DMS114 treated with DMSO at 0.1 percent for 48 hours (cell line): ENCODE data around the gene SAMD7.

ENCODE experiments used
- DNase-seq: peaks from one replicate; lab custom pipeline; 2025; ENCODE audit not compliant: unreplicated experiment; lab: John Stamatoyannopoulos, UW

Gene SAMD7

DNA sequence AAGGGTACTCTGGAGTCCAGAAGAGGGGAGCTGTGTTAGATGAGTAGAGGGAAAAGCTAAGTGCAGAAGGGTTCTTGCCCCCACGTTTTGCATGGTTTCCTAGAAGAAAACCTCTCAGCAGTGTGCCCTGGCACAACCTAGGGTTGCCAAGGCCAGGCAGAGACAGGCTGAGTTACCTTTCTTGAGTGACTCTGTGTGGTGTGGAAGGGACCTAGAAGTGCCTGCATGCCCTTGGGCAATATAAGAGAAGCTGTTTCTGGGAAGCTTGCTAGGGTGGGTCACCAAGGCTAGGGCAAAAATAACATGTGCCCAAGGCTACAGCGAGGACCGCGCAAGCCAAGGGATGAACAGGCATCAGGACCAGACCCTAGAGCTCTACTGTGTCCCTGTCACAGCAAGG, 3.4 kb upstream of the SAMD7 start:
- no peak for DNase-seq

DNA sequence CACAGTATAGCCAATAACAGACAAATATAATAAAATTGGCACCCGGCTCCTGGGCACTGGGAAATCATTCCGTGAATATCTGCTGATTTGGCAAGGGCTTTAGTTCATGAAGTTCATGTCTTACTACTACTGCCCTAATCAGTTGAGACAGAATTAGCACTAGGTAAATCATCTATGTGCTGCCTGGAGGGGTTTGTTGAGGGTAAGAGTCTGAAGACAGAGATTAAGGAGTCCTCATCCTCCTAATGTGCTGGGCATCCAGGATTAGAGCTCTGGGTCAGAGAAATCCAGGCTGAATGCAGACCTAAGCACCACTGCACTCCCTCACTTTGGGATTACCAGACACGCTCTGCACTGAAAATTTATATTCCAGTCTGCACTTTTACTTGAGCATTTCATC, 2.0 kb downstream of the SAMD7 start:
- no peak for DNase-seq

- DNase-seq, result no peak
These were observed 2.9 kb downstream of the SAMD7 start for GRCh38 chr3:169914321-169914720.

DNA sequence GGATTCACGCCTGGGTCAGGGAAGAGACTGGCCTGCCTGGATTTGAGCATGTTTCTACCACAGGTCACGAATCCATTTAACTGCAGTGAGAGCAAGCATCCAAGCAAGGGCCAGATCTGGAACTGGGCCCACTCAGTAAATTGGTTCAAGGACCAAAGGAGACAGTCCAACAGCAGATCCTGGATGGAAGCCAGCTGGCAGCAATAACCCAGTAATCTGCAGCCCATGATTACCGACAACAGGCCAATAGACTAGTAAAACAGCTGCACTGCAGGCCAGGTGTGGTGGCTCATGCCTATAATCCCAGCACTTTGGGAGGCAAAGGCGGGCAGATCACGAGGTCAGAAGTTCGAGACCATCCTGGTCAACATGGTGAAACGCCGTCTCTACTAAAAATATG, 11.8 kb downstream of the SAMD7 start:
- DNase-seq, result no peak

GRCh38 chr3:169923831-169924230, 12.5 kb downstream of the SAMD7 start:
- no peak for DNase-seq

DNA sequence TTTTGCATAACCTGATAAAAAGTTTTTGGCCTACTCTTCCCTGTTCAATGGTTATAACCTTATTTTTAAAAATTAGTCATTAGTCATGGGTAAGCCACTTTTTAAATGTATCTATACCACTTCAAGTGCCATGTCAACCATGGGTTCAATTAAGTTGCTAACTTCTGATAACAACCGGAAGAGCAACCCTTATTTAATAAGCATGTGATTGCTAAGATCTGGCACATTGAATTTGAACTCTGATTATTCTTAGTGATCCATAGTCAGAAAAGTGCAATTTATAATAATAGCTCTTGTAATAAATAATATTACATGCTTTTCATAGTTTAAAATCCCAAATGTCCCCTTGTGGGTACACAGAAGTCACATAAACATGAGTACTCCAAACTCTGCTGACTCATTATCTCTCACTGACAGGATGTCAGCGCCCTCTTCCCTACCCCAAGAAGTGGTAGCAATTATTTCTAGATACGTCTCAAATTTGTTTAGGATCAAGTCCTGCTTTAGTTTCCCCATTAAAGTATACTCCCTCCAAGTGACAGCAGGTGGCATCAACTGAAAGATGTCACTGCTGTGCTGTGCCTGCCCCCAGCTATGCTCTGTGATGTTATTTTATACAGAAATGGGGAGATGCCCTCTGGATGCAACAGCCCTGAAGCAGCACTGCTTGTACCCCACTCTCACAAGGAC, 18.6 kb downstream of the SAMD7 start:
- no peak for DNase-seq

GRCh38 chr3:169930843-169931242, 19.5 kb downstream of the SAMD7 start:
- DNase-seq, result no peak

DNA sequence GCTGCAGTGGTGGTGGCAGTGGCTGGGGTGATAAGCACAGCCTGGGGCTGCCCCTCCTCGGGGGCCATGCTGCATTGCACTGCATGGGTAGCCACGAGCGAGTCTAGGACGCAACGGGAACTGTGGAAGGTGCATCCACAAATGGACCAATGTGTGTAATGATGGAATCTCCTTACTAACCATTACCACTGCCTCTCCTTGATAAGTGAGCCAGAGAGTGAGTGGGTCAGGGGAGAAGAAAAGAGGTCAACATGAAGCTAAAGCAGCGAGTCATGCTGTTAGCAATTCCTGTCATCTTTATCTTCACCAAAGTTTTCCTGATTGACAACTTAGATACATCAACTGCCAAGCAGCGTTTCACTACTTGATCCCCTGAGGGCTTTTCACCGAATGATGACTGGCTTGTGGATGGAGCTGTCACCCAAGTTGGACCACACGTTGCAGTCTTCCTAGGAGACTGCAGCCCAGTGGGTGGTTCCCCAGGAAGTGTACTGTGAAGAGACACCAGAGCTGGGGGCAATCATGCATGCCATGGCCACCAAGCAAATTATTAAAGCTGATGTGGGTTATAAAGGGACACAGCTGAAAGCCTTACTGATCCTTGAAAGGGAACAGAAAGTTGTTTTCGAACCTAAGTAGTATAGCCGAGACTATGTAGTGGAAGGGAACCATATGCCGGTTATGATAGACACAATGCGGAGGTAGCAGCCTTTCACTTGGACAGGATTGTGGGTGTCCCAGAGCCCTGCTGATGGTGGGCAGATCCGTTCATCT, 20.6 kb downstream of the SAMD7 start:
- no peak for DNase-seq

- no peak for DNase-seq
These were observed 27.9 kb downstream of the SAMD7 start for GRCh38 chr3:169939320-169939719.

- no peak for DNase-seq
These were observed 28.4 kb downstream of the SAMD7 start for GRCh38 chr3:169939751-169940150.

DNA sequence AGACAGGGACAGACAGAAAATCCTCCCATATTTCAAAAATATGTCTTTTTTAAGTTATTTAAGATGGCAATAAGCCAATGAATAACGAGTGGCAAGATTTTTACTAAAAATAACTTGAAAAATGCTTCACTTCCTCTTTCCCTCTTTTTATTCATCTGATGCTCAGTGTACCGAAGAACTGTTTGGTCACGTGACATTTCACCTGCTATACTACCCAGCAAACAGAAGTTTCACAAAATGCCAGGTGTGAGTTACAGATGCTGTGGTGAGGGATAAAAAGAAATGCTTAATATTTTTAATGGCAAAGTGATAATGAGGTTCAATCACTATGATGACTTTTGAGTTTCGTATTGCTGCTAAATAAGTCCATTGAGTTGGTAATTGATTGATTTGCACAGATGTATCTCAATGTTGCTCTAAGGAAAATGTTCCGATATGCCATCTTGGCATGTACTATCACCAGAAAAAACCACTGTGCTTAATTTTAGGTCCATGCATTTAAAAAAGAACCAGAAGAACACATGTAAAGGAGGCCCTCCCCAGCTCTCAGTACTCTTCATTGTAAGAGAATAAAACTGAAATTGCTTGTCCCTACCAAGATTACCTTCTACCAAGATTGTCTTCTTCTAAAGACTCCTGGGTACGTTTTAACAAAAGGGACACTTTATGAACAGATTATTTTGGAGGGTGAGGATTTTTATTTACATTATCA, 29.3 kb downstream of the SAMD7 start:
- no peak for DNase-seq

DNA sequence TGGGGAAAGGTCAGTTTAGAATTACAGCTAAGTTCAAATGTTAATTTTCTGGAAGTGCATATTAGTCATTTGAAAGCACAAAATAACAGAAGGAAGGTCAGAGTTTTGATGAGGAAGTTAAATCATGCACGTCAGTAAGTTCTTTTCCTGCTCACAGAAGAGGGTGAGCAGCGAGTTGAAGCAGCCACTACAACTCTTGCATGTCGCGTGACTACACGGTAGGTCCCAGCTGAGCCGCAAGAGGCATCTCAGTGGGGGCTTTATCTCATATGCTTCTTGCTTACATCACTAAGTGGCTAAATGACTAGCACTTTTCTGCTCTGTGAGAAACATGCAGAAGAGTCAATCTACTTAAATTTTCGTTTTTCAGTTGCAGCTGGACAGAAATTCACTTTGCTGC, 33.9 kb downstream of the SAMD7 start:
- DNase-seq, result no peak

DNA sequence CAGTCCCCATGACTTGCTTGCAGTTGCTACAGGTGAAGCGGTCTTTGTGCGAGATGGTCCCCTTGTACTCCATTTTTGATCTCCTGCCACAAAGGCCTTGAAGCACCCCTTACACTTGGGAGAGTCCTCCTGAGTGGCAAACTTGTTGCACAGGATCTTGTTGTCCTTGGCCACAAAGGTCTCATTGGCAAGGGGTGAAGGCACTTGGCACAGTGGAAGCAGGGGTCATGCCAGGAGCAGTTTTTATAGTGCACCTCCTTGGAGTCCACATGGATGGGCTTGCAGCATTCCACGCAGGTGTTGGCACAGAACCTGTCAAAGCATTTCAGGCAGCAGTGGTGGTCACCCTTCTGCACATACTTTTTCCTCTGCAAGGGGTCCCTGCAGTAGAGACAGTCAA, 35.0 kb downstream of the SAMD7 start:
- DNase-seq, result no peak

- no peak for DNase-seq
These were observed 37.4 kb downstream of the SAMD7 start for GRCh38 chr3:169948559-169949448.

- DNase-seq, result no peak
These were observed 40.7 kb downstream of the SAMD7 start for GRCh38 chr3:169952045-169952444.

DNA sequence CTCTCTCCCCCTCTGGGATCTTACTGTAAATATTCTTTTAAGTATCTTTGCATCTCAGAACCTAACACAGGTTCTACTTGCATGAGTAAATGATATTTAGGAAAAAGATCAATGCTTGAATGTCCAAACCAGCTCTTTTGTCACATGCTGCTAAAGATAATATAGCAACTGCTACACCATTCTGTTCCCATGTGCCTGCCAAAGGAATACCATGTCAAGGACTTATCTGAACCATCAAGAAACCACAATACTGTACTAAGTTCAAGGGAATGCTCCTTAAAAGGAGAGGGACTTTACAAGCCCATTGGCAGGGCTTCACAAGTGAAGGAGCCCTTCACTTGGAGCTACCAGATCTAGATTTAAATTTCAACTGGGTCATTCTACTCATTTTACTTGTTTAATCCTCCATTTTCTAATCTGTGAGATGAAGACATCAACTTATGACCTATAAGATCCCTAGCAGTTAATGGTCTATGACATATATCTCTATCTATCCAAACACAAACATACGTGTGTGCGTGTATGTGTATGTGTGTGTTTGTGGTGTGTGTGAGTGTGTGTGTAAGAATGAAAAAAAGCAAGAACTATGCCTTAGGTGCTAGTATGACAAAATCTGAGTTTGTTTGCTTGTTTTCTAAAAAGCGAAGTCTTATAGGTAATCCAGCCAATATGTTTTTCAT, 42.2 kb downstream of the SAMD7 start:
- no peak for DNase-seq

DNA sequence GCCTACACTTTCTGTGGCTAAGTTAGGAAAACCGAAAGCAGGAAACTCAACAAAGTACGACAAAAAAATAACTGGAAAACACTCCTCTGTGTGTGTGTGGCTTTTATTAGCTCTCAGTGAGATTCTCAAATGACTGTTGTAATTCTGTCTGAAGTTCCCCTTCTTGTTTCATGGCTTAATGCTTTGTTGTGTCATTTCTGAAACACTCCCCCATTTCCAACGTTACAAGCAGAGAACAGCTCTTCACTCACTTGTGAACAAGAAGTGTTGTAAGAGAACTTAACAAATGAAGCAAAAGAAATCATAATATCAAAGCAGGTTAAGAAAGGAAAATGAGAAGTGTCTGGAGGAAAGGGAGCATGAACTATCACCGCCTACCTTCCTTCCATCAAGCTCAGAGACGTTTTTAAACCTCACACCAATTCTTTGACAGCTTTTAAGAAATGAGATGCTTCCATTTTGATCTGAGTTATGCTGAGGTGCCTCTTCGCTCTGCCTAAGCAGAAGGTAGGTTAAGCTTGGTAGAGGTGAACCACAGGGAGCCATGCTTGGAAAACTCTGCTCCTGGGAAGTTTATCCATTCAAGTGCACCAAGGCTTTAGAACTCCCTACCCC, 42.9 kb downstream of the SAMD7 start:
- DNase-seq, result no peak

- no peak for DNase-seq
These were observed 44.0 kb downstream of the SAMD7 start for GRCh38 chr3:169955406-169955805.

DNA sequence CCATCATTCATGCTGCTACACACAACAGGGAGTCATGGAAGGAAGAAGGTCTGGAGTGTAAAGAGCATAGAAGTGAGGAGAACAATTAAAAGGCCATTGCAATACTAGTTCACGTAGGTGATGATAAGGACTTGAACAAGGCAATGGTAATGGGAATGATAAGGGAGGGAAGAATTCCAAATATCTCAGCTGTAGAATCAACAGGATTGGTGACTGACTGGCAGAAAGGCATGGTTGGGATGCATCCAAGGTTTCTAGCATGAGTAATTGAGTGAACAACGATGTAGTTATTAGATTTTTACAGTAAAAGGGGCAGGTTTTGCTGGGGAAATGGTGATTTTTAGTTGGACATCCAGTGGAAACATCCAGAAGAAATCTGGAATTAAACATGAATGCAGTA, 52.8 kb downstream of the SAMD7 start:
- no peak for DNase-seq
